AG09309 (cell line): ENCODE results near the gene ADPRHL1.
"Not testable (repeated sequence)": the region's sequence is repeated elsewhere in the genome, so short reads cannot be mapped to it uniquely, and the experiment has no call there.

Source experiments
- DNase-seq: peaks from one replicate; pipeline ENCODE4 v3.0.0-alpha.2; 2010; ENCODE audit warnings: low read depth
- H3K4me3 ChIP-seq: 2 replicates; pipeline ENCODE4 v1.5.1; 2011; ENCODE audit warnings: mild to moderate bottlenecking, low read depth, low read length, moderate library complexity; ENCODE audit not compliant: control insufficient read depth
- CTCF ChIP-seq: IDR thresholded peaks from 2 replicates; pipeline ENCODE4 v1.5.1; 2011; ENCODE audit warnings: mild to moderate bottlenecking, low read depth, low read length, inconsistent platforms; ENCODE audit not compliant: insufficient read depth, control insufficient read depth; ENCODE audit errors: missing control alignments

ADPRHL1 gene

GRCh38 chr13:113369881-113370280 is 83.4 kb downstream of the ADPRHL1 start:
- no peak overlapping the region for H3K4me3 ChIP-seq
- no peak for TF ChIP-seq CTCF
- no peak for DNase-seq

GRCh38 chr13:113369189-113369588 is 84.1 kb downstream of the ADPRHL1 start:
- no peak overlapping the region for H3K4me3 ChIP-seq
- no peak for TF ChIP-seq CTCF
- DNase-seq: no peak

GRCh38 chr13:113368353-113368752 is 84.9 kb downstream of the ADPRHL1 start:
- DNase-seq, H3K4me3 ChIP-seq: not testable (repeated sequence)

GRCh38 chr13:113367771-113368170 is 85.5 kb downstream of the ADPRHL1 start:
- no peak for DNase-seq
- no peak overlapping the region for H3K4me3 ChIP-seq
- TF ChIP-seq CTCF: no peak

- no peak for DNase-seq
- no peak overlapping the region for H3K4me3 ChIP-seq
- no peak for TF ChIP-seq CTCF
These were observed 86.2 kb downstream of the ADPRHL1 start for GRCh38 chr13:113367020-113367560.

GRCh38 chr13:113365971-113366588 is 87.2 kb downstream of the ADPRHL1 start:
- no peak overlapping the region for H3K4me3 ChIP-seq
- DNase-seq: no peak
- no peak for TF ChIP-seq CTCF

GRCh38 chr13:113365583-113365970 is 87.7 kb downstream of the ADPRHL1 start:
- no peak overlapping the region for H3K4me3 ChIP-seq
- no peak for TF ChIP-seq CTCF
- DNase-seq: no peak
